ENCODE data around the gene GNE. TPM values are rescaled to one million over a fixed set of nuclear protein-coding genes. Genes with fewer than 3 reads are reported as not detected.

GNE gene
- total and polyA plus RNA-seq, 2 of the 13 experiments (the other 11 are each of a cell fraction or from before 2014, with no cell fraction given), result 16.1 to 24.1 TPM

GRCh38 chr9:36258208-36258995 is at the start of gene GNE (continued):
- TF ChIP-seq ZNF629 (CRISPR knock-in tag; conservative IDR thresholded peaks at IDR 0.05), result no peak
- TF ChIP-seq ZFP36L2 (CRISPR knock-in tag; IDR thresholded peaks at IDR 0.05), result no peak
- TF ChIP-seq ZNF280D (CRISPR knock-in tag; IDR thresholded peaks at IDR 0.05), result peak; percentile 77; the same call in 1 of the 2 replicates
- no peak for TF ChIP-seq ZNF549 (CRISPR knock-in tag; IDR thresholded peaks at IDR 0.05)

- WGBS (ENCODE audit: low lambda C conversion rate), result 24% methylated on average over 8 of the region's 8 CpGs
- peak; percentile 90 for FAIRE-seq
- POLR2A ChIA-PET, result interaction anchor here (0.9 to 1.7 kb wide), 4 partner anchors 9 to 116 kb away, joined by 4 to 18 read pairs (median 6); partner anchors contain the start of genes CLTA and GNE
- H4K20me1 ChIP-seq (ENCODE audit: insufficient read depth, low read length), result no peaks in the 10 kb centered on the region
- CTCF ChIA-PET (ENCODE audit: low intra/inter-chr PET ratio, low total read pairs), result no interaction called here
- H3K4me2 ChIP-seq (ENCODE audit: low read depth, low read length), result peak overlapping the region; percentile 73
- H3K9ac ChIP-seq (ENCODE audit: insufficient read depth, low read depth, low read length), result no peak overlapping the region; the same call in 1 of the 2 replicates
- peak; percentile 85 for DNase-seq (ENCODE audit: low spot score)
- no peaks in the 10 kb centered on the region for H3K27me3 ChIP-seq (ENCODE audit: control insufficient read depth in 1 of 2, insufficient read depth in 2 of 2, low read length in 2 of 2)
- no peaks in the 10 kb centered on the region for H3K9me3 ChIP-seq (ENCODE audit: low read length)
- BruUV-seq (replicated peaks), result no TSS peak
- ATAC-seq, result peak; percentile 93
- H3K27ac ChIP-seq (ENCODE audit: extremely low read length, insufficient read depth, low read length), result peak overlapping the region; percentile 49
- no peaks in the 10 kb centered on the region for H3K36me3 ChIP-seq (replicated peaks in 1 of 2; ENCODE audit: control insufficient read depth in 1 of 2, insufficient read depth in 2 of 2, low read length in 2 of 2)
- in situ Hi-C loops (cut with HindIII; ENCODE audit: extremely low pct_ligation_motif_present, low pct_unique_long_range_greater_than_20kb), result no loop called here
- H3K79me2 ChIP-seq (ENCODE audit: insufficient read depth, low read length), result no peaks in the 10 kb centered on the region
- peaks cover 13% of the 10 kb centered on the region for H3K4me1 ChIP-seq (ENCODE audit: insufficient read depth, low read length)
- peak overlapping the region in 1 of 3 experiments; percentile 12; a peak in 4 of 6 replicates for H3K4me3 ChIP-seq (replicated peaks in 1 of 3; ENCODE audit: insufficient read depth in 1 of 3, low read depth in 2 of 3, low read length in 3 of 3)
- H2AFZ ChIP-seq (ENCODE audit: low read length), result peak overlapping the region; percentile 52
- intact Hi-C loops (cut with micrococcal nuclease; ENCODE audit: unreplicated experiment), result no loop called here
- TF ChIP-seq XBP1 (CRISPR knock-in tag; IDR thresholded peaks at IDR 0.05) (no peak), NFIC (IDR thresholded peaks at IDR 0.05; ENCODE audit: low read length) (no peak), AGO1 (IDR thresholded peaks at IDR 0.05; ENCODE audit: low read depth, low read length, poor library complexity, severe bottlenecking) (no peak), HDAC1 (CRISPR knock-in tag; IDR thresholded peaks at IDR 0.05) (peak; percentile 51; the same call in 1 of the 2 replicates), ZNF614 (CRISPR knock-in tag; IDR thresholded peaks at IDR 0.05; ENCODE audit: borderline replicate concordance) (peak; percentile 86; the same call in 1 of the 2 replicates), ETV5 (CRISPR knock-in tag; IDR thresholded peaks at IDR 0.05; ENCODE audit: borderline replicate concordance) (peak; percentile 92), ZNF547 (CRISPR knock-in tag; IDR thresholded peaks at IDR 0.05) (no peak), HNF4G (IDR thresholded peaks at IDR 0.05; ENCODE audit: borderline replicate concordance, low read depth, low read length) (no peak), HNF4G (CRISPR knock-in tag; IDR thresholded peaks at IDR 0.05; ENCODE audit: borderline replicate concordance, low read depth) (no peak), GABPA (IDR thresholded peaks at IDR 0.05; ENCODE audit: low read depth, low read length) (no peak), GABPA (CRISPR knock-in tag; IDR thresholded peaks at IDR 0.05; ENCODE audit: low read depth) (peak; percentile 74), DNMT1 (CRISPR knock-in tag; IDR thresholded peaks at IDR 0.05) (no peak), HMG20B (CRISPR knock-in tag; conservative IDR thresholded peaks at IDR 0.05) (no peak), ZBTB34 (CRISPR knock-in tag; IDR thresholded peaks at IDR 0.05) (no peak), ZNF629 (CRISPR knock-in tag; conservative IDR thresholded peaks at IDR 0.05) (no peak)
Measured at GRCh38 chr9:36306471-36307306, 48.4 kb upstream of the GNE start.
